Measurements from ENCODE around the gene RBMS1. TPM values are rescaled to one million over a fixed set of nuclear protein-coding genes. Genes with fewer than 3 reads are reported as not detected.

RBMS1 gene, protein sequence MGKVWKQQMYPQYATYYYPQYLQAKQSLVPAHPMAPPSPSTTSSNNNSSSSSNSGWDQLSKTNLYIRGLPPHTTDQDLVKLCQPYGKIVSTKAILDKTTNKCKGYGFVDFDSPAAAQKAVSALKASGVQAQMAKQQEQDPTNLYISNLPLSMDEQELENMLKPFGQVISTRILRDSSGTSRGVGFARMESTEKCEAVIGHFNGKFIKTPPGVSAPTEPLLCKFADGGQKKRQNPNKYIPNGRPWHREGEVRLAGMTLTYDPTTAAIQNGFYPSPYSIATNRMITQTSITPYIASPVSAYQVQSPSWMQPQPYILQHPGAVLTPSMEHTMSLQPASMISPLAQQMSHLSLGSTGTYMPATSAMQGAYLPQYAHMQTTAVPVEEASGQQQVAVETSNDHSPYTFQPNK
- total RNA-seq, result 100 to 1,000 TPM; 108 to 110 TPM
- 173 to 180 reads per million in 2 donors for total RNA-seq

DNA sequence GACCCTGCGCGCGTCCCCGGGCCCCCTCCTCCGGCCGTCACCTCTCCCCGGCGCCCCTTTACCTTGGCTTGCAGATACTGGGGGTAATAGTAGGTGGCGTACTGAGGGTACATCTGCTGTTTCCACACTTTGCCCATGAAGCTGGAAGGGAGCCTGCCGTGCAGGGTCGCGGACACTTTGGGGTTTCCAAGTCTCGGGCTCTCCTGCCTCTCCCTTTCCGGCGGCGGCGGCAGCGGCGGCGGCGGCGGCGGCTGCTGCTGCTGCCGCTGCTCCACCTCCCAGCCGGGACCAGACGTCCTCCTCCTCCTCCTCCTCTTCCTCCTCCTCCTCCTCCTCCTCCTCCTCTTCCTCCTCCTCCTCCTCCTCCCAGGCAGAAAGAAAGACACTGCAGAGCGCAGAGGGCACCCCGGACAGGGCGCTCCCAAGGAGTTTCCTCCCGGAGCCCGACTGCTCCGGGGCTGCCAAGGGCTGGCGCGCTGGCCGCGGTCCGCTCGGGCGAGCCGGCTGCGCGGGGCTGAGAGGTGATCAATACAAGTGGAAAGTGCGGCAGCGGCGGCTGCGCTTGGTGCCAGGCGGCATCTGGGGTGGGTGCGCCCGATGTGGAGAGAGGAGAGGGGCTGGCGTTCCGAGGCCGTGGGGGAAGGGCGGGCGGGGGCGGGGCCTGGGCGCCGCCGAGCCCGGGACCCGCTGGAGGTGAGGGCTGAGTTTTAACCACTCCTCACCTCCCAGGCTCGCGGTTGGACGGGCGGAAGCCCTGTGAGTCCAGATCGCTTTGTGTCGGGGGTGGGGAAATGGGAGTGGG lies at the start of gene RBMS1:
Gene RBMS1, minus strand, starts transcription at position 581 of the 802 bp plus-strand sequence. Its CDS starts 444 bp downstream, at position 137.
- Mint-ChIP-seq H3K4me3 (peak within 1 kb of the TSS; percentile 95), H3K36me3 (ENCODE audit: low read depth) (no peaks in the 10 kb centered on the region), H3K27me3 (no peaks in the 10 kb centered on the region), H3K27ac (peak within 1 kb of the TSS; percentile 93), H3K4me1 (peaks cover 30% of the 10 kb centered on the region)
- ATAC-seq, result peak; percentile 55
- H3K9me3 ChIP-seq (ENCODE audit: control insufficient read depth, low read length, poor library complexity, severe bottlenecking), result no peaks in the 10 kb centered on the region
- DNase-seq, result peak; percentile 32 to 46 (median 44)

DNA sequence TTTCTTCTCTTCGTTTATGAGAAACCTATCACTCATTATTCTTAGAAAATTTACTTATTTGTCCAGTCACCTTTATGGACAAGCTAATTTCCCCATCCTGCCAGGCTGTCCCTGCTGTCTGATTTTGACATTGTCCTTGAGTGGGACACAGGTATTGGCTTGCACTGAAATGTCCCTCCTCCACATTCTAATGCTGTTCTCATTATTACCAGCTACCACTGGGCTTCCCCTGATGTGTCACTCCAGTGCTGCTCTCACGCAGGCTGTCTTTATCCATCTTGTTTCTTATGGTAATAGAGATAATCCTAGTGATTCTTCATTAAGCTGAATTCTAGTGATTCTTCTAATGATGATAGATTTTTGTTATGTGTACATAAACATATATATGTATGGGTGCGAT lies 48.1 kb upstream of the RBMS1 start:
- Mint-ChIP-seq H3K27ac (no peak overlapping the region), H3K4me3 (no peak overlapping the region), H3K4me1 (no peaks in the 10 kb centered on the region), H3K27me3 (no peaks in the 10 kb centered on the region), H3K36me3 (ENCODE audit: low read depth) (no peaks in the 10 kb centered on the region)
- no peaks in the 10 kb centered on the region for H3K9me3 ChIP-seq (ENCODE audit: control insufficient read depth, low read length, poor library complexity, severe bottlenecking)
- ATAC-seq (no peak), DNase-seq (no peak)

DNA sequence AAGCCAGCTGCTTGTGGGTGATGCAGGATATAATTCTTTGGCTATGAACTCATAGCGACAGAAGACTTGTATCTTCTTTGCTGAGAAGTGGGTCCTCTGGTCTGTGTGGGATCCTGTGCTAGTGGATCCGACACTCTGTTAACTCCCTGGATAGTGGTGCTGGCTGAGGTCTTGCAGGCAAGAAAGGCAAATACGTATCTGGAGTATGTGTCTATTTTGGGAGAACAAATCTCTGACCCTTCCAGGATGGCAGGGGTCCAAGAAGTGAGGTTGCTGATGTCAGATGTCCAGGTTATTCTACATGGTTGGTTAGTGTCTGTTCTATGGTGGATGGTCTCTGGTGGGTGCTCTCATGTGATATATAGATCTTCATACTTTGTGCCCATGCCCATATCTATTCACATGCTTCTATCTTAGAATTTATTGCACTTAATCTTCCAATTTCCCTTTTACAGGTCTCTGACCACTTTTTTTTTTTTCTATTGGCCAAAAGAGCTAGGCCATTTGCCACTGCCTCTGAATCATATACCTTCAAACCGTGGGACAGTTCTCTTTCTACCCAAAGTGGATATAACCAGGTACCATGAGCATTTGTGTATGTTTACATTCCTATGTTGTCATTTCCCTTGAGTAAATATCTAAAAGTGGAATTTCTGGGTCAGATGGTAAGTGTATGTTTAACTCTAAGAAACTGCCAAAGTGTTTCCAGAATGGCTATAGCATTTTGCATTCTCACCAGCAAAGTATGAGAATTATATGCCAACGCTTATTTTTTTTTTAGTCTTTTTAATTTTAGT lies 45.1 kb upstream of the RBMS1 start:
- no peak for ATAC-seq
- H3K27ac Mint-ChIP-seq, result no peak overlapping the region
- H3K4me1 Mint-ChIP-seq, result peaks cover 5% of the 10 kb centered on the region
- no peak for DNase-seq
- no peaks in the 10 kb centered on the region for H3K27me3 Mint-ChIP-seq
- H3K4me3 Mint-ChIP-seq, result no peak overlapping the region
- H3K9me3 ChIP-seq (ENCODE audit: control insufficient read depth, low read length, poor library complexity, severe bottlenecking), result no peaks in the 10 kb centered on the region
- no peaks in the 10 kb centered on the region for H3K36me3 Mint-ChIP-seq (ENCODE audit: low read depth)

DNA sequence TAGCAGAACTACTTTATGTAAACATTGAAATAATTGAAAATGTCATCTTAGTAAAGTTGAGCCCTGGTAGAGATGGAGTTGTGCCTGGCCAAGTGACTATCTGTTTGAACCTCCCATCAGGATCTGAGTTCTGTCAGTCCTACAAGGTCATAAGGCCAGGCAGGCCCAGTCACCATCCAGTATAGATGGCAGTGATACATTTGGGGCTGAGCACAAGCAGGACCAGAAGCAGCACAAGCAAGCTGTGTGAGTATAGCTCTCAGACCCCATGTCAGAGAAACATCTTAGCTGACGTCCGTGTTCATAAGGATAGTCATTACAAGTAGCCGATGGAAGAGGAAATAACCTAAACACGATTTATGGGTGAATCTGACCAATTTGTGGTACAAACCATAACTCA lies 44.5 kb upstream of the RBMS1 start:
- no peak for ATAC-seq
- H3K4me3 Mint-ChIP-seq, result no peak overlapping the region

DNA sequence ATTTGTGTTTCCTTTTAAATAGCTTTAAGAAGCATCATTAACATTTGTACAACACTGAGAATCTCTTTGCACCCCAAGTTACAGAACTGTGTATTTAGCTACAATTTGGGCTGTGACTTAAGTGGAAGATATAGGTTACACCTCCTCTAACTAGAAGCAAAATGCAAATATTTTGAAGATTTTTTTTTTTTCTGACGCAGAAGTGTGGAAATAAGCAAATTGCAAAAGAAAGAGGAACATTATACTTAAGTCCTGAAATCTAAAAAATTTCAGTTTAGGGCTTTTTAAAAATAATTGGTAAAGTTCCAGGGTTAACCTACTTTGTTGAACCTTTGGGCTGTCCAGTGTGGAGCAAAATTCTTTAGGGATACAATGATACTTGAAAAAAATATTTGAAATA lies 41.4 kb upstream of the RBMS1 start:
- DNase-seq, result no peak
- Mint-ChIP-seq H3K4me3 (no peak overlapping the region), H3K27me3 (no peaks in the 10 kb centered on the region), H3K4me1 (peaks cover 5% of the 10 kb centered on the region), H3K27ac (no peak overlapping the region), H3K36me3 (ENCODE audit: low read depth) (no peaks in the 10 kb centered on the region)
- no peak for ATAC-seq
- no peaks in the 10 kb centered on the region for H3K9me3 ChIP-seq (ENCODE audit: control insufficient read depth, low read length, poor library complexity, severe bottlenecking)

More for the DNA sequence above, 44.5 kb upstream of the RBMS1 start:
- peaks cover 5% of the 10 kb centered on the region for H3K4me1 Mint-ChIP-seq
- H3K36me3 Mint-ChIP-seq (ENCODE audit: low read depth), result no peaks in the 10 kb centered on the region
- H3K9me3 ChIP-seq (ENCODE audit: control insufficient read depth, low read length, poor library complexity, severe bottlenecking), result no peaks in the 10 kb centered on the region
- no peak overlapping the region for H3K27ac Mint-ChIP-seq
- no peak for DNase-seq
- no peaks in the 10 kb centered on the region for H3K27me3 Mint-ChIP-seq

DNA sequence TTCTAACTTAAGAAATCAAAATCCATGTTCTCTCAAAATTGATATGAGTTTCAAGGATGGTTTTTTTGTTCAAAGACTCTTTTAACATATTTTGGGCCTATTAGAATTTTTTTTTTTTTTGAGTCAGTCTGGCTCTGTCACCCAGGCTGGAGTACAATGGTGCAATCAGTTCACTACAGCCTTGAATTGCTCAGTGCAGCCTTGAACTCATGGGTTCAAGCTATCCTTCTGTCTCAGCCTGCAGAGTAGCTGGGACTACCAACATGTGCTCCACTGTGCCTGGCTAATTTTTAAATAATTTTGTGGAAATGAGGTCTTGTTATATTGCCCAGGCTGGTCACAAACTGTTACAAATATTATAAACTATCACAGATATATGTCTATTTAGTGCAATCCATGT lies 40.6 kb upstream of the RBMS1 start:
- no peaks in the 10 kb centered on the region for H3K9me3 ChIP-seq (ENCODE audit: control insufficient read depth, low read length, poor library complexity, severe bottlenecking)
- peaks cover 5% of the 10 kb centered on the region for H3K4me1 Mint-ChIP-seq
- ATAC-seq, result no peak
- no peak overlapping the region for H3K4me3 Mint-ChIP-seq
- peaks cover 2% of the 10 kb centered on the region for H3K36me3 Mint-ChIP-seq (ENCODE audit: low read depth)
- no peaks in the 10 kb centered on the region for H3K27me3 Mint-ChIP-seq
- no peak for DNase-seq
- H3K27ac Mint-ChIP-seq, result no peak overlapping the region

DNA sequence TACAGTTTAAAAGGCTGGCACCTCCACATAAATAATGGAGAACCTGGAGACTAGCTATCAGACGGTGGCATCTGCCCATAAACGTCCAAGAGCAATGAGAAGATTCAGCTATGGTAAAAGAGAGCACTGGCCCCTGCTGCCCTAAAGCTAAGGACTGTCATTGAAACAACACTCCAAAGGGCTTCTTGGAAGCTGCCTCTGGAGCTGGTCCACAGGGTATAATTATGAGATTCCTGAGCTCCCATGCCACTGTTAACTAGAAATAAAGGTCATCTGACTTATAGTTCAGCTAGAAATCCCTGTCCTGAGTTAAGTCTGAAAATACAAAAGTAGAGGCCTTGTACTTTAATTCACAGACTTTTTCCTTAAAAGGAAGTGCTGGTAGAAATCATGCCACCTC lies 39.9 kb upstream of the RBMS1 start:
- ATAC-seq, result no peak
- Mint-ChIP-seq H3K4me3 (no peak overlapping the region), H3K4me1 (peaks cover 5% of the 10 kb centered on the region), H3K27ac (no peak overlapping the region), H3K27me3 (no peaks in the 10 kb centered on the region), H3K36me3 (ENCODE audit: low read depth) (peaks cover 2% of the 10 kb centered on the region)
- H3K9me3 ChIP-seq (ENCODE audit: control insufficient read depth, low read length, poor library complexity, severe bottlenecking), result no peaks in the 10 kb centered on the region
- no peak for DNase-seq

DNA sequence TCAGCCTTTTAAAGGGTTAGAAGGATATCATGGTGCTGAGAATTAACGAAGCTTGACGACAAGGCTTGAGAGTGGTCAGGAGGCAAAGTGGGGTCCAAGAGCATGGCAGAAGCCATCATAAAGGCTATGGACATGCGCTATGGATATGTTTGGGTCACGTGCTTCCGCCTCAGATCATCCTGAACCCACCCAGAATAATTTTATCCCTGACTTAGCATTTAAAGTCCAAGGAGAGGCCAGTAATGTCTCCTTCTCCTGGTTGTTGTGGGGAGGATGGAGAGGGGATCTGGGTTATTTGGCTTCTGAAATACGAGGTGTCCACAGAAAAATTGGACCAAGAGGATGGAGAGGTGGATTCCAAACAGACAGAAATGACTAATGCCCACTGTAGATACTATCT lies 38.8 kb upstream of the RBMS1 start:
- Mint-ChIP-seq H3K4me1 (peaks cover 5% of the 10 kb centered on the region), H3K4me3 (no peak overlapping the region), H3K27me3 (no peaks in the 10 kb centered on the region), H3K36me3 (ENCODE audit: low read depth) (peaks cover 4% of the 10 kb centered on the region), H3K27ac (no peak overlapping the region)
- no peaks in the 10 kb centered on the region for H3K9me3 ChIP-seq (ENCODE audit: control insufficient read depth, low read length, poor library complexity, severe bottlenecking)
- no peak for ATAC-seq
- DNase-seq, result no peak

DNA sequence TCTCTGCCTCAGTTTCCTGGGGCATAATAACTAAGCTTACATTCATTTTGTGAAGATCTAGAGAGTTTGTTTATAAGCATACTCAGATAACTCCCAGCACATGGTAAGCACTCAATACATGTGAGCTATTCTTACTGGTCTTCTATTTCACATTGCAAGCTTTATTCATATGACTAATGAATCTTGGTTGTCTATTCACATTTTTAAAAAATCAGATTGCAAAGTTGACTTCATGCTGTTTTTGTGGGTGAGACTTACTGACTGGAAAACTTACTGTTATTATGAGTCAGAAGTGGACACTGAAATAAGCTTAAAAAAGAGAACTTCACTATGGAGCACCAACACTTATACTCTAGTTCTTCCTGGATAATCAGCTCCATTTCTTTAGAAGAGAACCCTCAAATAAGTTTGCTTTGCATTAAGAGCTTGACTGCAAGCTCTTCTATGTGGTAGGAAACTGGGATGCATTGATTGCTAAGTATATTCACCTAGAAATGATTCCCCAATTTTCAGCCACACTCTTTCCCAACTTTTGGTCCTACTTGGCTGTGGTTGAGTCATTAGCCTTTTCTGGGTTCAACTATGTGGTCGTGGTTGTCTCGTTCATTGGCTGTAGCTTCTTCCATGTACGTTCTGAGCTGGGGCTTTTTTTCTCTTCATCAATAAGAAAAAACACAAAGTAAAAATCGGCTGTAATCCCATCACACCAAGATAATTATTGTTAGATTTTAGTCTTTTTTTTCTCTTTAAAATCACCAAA lies 29.5 kb upstream of the RBMS1 start:
- H3K9me3 ChIP-seq (ENCODE audit: control insufficient read depth, low read length, poor library complexity, severe bottlenecking), result no peaks in the 10 kb centered on the region
- Mint-ChIP-seq H3K27ac (no peak overlapping the region), H3K4me3 (no peak overlapping the region), H3K36me3 (ENCODE audit: low read depth) (peaks cover 3% of the 10 kb centered on the region), H3K27me3 (no peaks in the 10 kb centered on the region), H3K4me1 (no peaks in the 10 kb centered on the region)
- DNase-seq, result no peak
- no peak for ATAC-seq

DNA sequence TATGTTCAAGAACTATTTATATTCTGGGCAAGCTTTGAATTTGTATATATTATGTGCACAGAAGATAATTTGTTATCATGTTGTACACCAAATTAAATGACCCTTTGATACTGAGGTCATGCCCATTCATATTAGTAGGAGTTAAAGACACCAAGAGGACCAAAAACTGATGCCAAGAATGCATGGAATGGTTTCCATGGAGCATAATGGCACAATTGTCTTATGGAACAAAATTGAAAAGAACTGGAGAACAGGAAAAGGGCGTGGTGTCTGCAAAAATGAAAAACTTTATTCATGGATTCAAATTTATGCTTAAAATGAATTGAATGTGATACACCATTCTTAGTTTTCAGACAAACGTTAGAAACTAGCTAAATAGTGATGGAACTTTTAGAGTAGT lies 24.1 kb upstream of the RBMS1 start:
- H3K27me3 Mint-ChIP-seq, result no peaks in the 10 kb centered on the region
- no peaks in the 10 kb centered on the region for H3K9me3 ChIP-seq (ENCODE audit: control insufficient read depth, low read length, poor library complexity, severe bottlenecking)
- ATAC-seq, result no peak
- H3K27ac Mint-ChIP-seq, result no peak overlapping the region
- peaks cover 3% of the 10 kb centered on the region for H3K36me3 Mint-ChIP-seq (ENCODE audit: low read depth)
- H3K4me1 Mint-ChIP-seq, result peaks cover 12% of the 10 kb centered on the region
- no peak overlapping the region for H3K4me3 Mint-ChIP-seq
- DNase-seq, result no peak

DNA sequence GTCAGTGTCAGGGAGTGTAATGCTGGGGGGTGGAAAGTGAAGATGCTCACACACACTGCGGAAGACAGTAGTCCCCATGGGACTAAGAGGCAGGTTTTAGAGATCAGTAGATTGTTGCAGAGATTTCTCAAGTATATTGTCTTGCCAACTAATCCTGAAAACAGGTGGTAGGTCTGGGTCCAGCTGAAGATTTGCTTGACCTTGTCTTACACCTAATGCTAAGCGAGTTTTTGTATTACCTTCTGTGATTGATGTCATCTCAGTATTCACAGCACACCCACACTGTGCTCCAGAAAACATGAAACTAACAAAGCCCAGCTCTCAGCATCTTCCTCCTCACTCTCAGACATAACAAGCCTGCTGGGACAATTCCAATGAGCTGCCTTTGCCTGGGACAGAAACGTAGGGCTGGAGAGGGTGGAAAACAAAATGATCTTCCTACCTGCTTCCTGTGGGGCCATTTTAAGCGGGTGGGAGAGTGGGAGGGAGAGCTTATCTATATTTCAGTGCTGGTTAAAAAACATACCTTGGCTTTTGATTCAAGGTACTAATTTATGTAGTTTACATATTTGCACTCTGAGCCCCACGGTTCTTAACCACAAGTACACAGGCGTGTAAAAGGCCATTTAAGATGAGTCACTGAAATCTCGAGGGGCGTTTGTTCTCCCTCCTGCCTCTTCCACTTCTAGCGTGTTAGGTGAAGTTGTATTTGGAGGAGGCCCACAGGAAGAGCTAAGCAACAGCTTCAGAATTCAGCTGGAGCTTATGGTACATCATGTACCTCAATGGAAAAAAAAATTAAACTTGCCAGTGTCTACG lies 23.1 kb upstream of the RBMS1 start:
- no peak for DNase-seq
- Mint-ChIP-seq H3K4me3 (no peak overlapping the region), H3K4me1 (peaks cover 12% of the 10 kb centered on the region), H3K27ac (no peak overlapping the region), H3K36me3 (ENCODE audit: low read depth) (peaks cover 3% of the 10 kb centered on the region), H3K27me3 (no peaks in the 10 kb centered on the region)
- ATAC-seq, result no peak
- H3K9me3 ChIP-seq (ENCODE audit: control insufficient read depth, low read length, poor library complexity, severe bottlenecking), result no peaks in the 10 kb centered on the region

DNA sequence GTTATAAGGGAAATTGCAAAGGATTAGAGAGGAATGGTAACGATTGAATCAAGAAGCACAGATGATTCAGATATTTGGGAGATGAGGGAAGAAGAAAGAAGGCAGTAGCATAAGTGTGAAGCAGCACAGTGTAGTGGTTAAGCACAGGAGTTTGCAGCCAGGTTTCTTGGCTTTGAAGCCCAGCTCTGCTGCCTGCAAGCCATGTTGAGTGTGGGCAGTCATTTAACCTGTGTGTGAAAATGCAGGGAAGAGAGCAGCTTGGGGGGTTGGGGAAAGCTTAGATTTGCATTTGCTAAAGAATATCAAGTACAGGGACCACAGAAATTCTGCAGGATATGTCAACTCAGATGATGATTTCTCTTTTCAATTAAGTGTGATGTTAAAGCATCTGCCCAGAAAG lies 21.5 kb upstream of the RBMS1 start:
- H3K9me3 ChIP-seq (ENCODE audit: control insufficient read depth, low read length, poor library complexity, severe bottlenecking), result no peaks in the 10 kb centered on the region
- Mint-ChIP-seq H3K27ac (no peak overlapping the region), H3K27me3 (no peaks in the 10 kb centered on the region), H3K4me3 (no peak overlapping the region), H3K4me1 (peaks cover 14% of the 10 kb centered on the region), H3K36me3 (ENCODE audit: low read depth) (peaks cover 3% of the 10 kb centered on the region)
- ATAC-seq (no peak), DNase-seq (no peak)

All from T-helper 17 cell (primary cell).